SK-N-SH (cell line): Measurements from ENCODE around the gene B3GNT7. TPM values are rescaled to one million over a fixed set of nuclear protein-coding genes. Genes with fewer than 3 reads are reported as not detected.

Source experiments
- CTCF ChIA-PET: fragments of 300-600, 350-600 bp; formaldehyde crosslinking; extraction: SDS; loops from one replicate; lab custom pipeline; 2021; lab: Yijun Ruan, JAX
- POLR2A ChIA-PET: fragments of 350-600 bp; sonication (Branson Sonifier 250); formaldehyde crosslinking; extraction: SDS; loops from one replicate; lab custom pipeline; 2020; ENCODE audit warnings: antibody characterized with exemption, inconsistent platforms; lab: Yijun Ruan, JAX
- DNase-seq: peaks from one replicate; pipeline ENCODE4 v3.0.0; 2012
- H2AFZ ChIP-seq: fragments of 200-600 bp; sonication (generic); 2 replicates; pipeline ENCODE4 v1.8.1; 2016; ENCODE audit warnings: antibody characterized with exemption, mild to moderate bottlenecking, low read depth
- H3F3A ChIP-seq: fragments of 200-600 bp; sonication (generic); replicated peaks from 2 replicates; pipeline ENCODE3; 2016; ENCODE audit warnings: antibody characterized with exemption, mild to moderate bottlenecking; ENCODE audit not compliant: insufficient read depth
- H3K27ac ChIP-seq, 2 experiments: fragments of 200-500 bp in 1 of 2; fragments of 200-600 bp in 1 of 2; sonication (Bioruptor generic) in 1 of 2; sonication (generic), shearing (Covaris generic) in 1 of 2; 2 replicates each; pipeline versions ENCODE4 v1.5.1 to v1.6.1; 2014 to 2016; ENCODE audit warnings: low read depth in 2 of 2, inconsistent platforms in 1 of 2, low read length in 1 of 2, mild to moderate bottlenecking in 1 of 2, mixed read lengths in 1 of 2
- H3K27me3 ChIP-seq: fragments of 200-600 bp; sonication (generic), shearing (Covaris generic); 2 replicates; pipeline ENCODE4 v1.6.1; 2016; ENCODE audit warnings: mixed run types; ENCODE audit not compliant: insufficient read depth
- H3K36me3 ChIP-seq, 2 experiments: fragments of 200-500 bp in 1 of 2; fragments of 200-600 bp in 1 of 2; sonication (Bioruptor generic) in 1 of 2; sonication (generic) in 1 of 2; replicated peaks in 1 of 2; 2 replicates each; pipeline versions ENCODE3 to v1.5.1; 2014 to 2016; ENCODE audit warnings: low read length in 1 of 2, mild to moderate bottlenecking in 1 of 2; ENCODE audit not compliant: insufficient read depth in 2 of 2, control insufficient read depth in 1 of 2
- H3K4me1 ChIP-seq, 2 experiments: fragments of 200-500 bp in 1 of 2; fragments of 200-600 bp in 1 of 2; sonication (Bioruptor generic) in 1 of 2; sonication (generic), shearing (Covaris generic) in 1 of 2; 2 replicates each; pipeline versions ENCODE4 v1.5.1 to v1.6.1; 2014 to 2016; ENCODE audit warnings: low read depth in 1 of 2, low read length in 1 of 2, mixed run types in 1 of 2; ENCODE audit not compliant: insufficient read depth in 2 of 2, control insufficient read depth in 1 of 2
- H3K4me2 ChIP-seq: fragments of 200-600 bp; sonication (generic), shearing (Covaris generic); 2 replicates; pipeline ENCODE4 v1.6.1; 2017; ENCODE audit warnings: mixed run types
- H3K4me3 ChIP-seq, 2 experiments: fragments of 200-500 bp in 1 of 2; fragments of 200-600 bp in 1 of 2; sonication (Bioruptor generic) in 1 of 2; sonication (generic), shearing (Covaris generic) in 1 of 2; 2 replicates each; pipeline versions ENCODE4 v1.5.1 to v1.8.1; 2014 to 2016; ENCODE audit warnings: low read depth in 2 of 2, inconsistent platforms in 1 of 2, low read length in 1 of 2, mild to moderate bottlenecking in 1 of 2, mixed read lengths in 1 of 2, moderate library complexity in 1 of 2
- H3K79me2 ChIP-seq: fragments of 200-600 bp; sonication (generic); 2 replicates; pipeline ENCODE4 v1.8.1; 2017; ENCODE audit warnings: mild to moderate bottlenecking; ENCODE audit not compliant: insufficient read depth
- H3K9ac ChIP-seq: fragments of 200-600 bp; sonication (generic); 2 replicates; pipeline ENCODE4 v1.6.1; 2017; ENCODE audit warnings: mixed run types
- H3K9me2 ChIP-seq: fragments of 200-600 bp; sonication (generic); 2 replicates; pipeline ENCODE4 v1.6.1; 2017; ENCODE audit warnings: mixed run types
- H3K9me3 ChIP-seq: fragments of 200-600 bp; sonication (generic); 2 replicates; pipeline ENCODE4 v1.6.1; 2017; ENCODE audit warnings: mixed run types, mild to moderate bottlenecking, moderate library complexity
- H4K20me1 ChIP-seq: fragments of 200-600 bp; sonication (generic); 2 replicates; pipeline ENCODE4 v1.6.1; 2017; ENCODE audit warnings: mild to moderate bottlenecking, mixed run types; ENCODE audit not compliant: insufficient read depth
- CTCF ChIP-seq: fragments of 200-600 bp; sonication (generic); IDR thresholded peaks from 2 replicates; pipeline ENCODE4 v1.6.1; 2017; ENCODE audit warnings: antibody characterized with exemption, mild to moderate bottlenecking, moderate library complexity
- ELF1 ChIP-seq: IDR thresholded peaks from 2 replicates; pipeline ENCODE4 v1.4.0; 2012
- EP300 ChIP-seq, 2 experiments: IDR thresholded peaks; 2 replicates each; pipeline versions ENCODE4 v1.4.0 to v1.6.1; 2012; ENCODE audit warnings: borderline replicate concordance in 1 of 2, low read depth in 1 of 2, low read length in 1 of 2
- EZH2phosphoT487 ChIP-seq: fragments of 200-600 bp; sonication (generic); IDR thresholded peaks from 2 replicates; pipeline ENCODE4 v1.6.1; 2017; ENCODE audit warnings: low read depth, mixed run types, mild to moderate bottlenecking, antibody characterized with exemption, moderate library complexity, borderline replicate concordance
- FOXJ3 ChIP-seq: sonication (generic); formaldehyde crosslinking; IDR thresholded peaks from 2 replicates; pipeline ENCODE4 v1.5.1; 2020; ENCODE audit warnings: mild to moderate bottlenecking, missing genetic modification reagents
- JUND ChIP-seq: IDR thresholded peaks from 2 replicates; pipeline ENCODE4 v1.4.0; 2012
- POLR2AphosphoS5 ChIP-seq: IDR thresholded peaks from 2 replicates; pipeline ENCODE4 v1.6.1; 2012; ENCODE audit warnings: low read depth, low read length
- RCOR1 ChIP-seq: fragments of 150-350 bp; IDR thresholded peaks from 2 replicates; pipeline ENCODE4 v1.6.1; 2017; ENCODE audit warnings: antibody characterized with exemption, low read length
- RXRA ChIP-seq: IDR thresholded peaks from 2 replicates; pipeline ENCODE4 v1.4.0; 2012; ENCODE audit warnings: low read depth, mild to moderate bottlenecking, borderline replicate concordance
- SIN3A ChIP-seq: IDR thresholded peaks from 2 replicates; pipeline ENCODE4 v1.6.1; 2012; ENCODE audit warnings: low read depth, mild to moderate bottlenecking, low read length, moderate library complexity, borderline replicate concordance
- SMC3 ChIP-seq: IDR thresholded peaks from 2 replicates; pipeline ENCODE4 v1.6.1; 2012; ENCODE audit warnings: low read depth, low read length, improper control_type of control experiment
- TAF1 ChIP-seq: IDR thresholded peaks from 2 replicates; pipeline ENCODE4 v1.6.1; 2012; ENCODE audit warnings: low read depth, mild to moderate bottlenecking, low read length, moderate library complexity, borderline replicate concordance
- YY1 ChIP-seq: IDR thresholded peaks from 2 replicates; pipeline ENCODE4 v1.4.0; 2012; ENCODE audit warnings: low read depth, mild to moderate bottlenecking
- WGBS: methylation state at CpG from one replicate; pipeline ENCODE4 v1.1.6; 2017; ENCODE audit warnings: low lambda C conversion rate; 5-methylcytosine and 5-hydroxymethylcytosine counted together
- polyA plus RNA-seq, 3 experiments: library from polyadenylated mRNA; depleted of rRNA; stranded (reverse); fragments of >200 nt; gene quantifications; 2 replicates each; pipeline ENCODE4 v1.2.3, GENCODE V29; 2012
- TF ChIP-seq, protein P1 (sequence below): fragments of 150-350 bp; IDR thresholded peaks from 2 replicates; pipeline ENCODE4 v1.6.1; 2016; ENCODE audit warnings: mild to moderate bottlenecking, low read depth, low read length
- TF ChIP-seq, protein P2 (sequence below): IDR thresholded peaks from 2 replicates; pipeline ENCODE4 v1.4.0; 2012; ENCODE audit warnings: low read depth, borderline replicate concordance
- TF ChIP-seq, protein P3 (sequence below): IDR thresholded peaks from 2 replicates; pipeline ENCODE4 v1.6.1; 2012; ENCODE audit warnings: mild to moderate bottlenecking, low read depth, low read length, moderate library complexity
- TF ChIP-seq, protein P4 (sequence below): IDR thresholded peaks from 2 replicates; pipeline ENCODE4 v1.4.0; 2012; ENCODE audit warnings: low read depth
- TF ChIP-seq, protein P5 (sequence below): IDR thresholded peaks from 2 replicates; pipeline ENCODE4; 2012

The B3GNT7 gene
- polyA plus RNA-seq, 1 of the 3 experiments (the other 2 are of a cell fraction): 0.12 TPM

DNA sequence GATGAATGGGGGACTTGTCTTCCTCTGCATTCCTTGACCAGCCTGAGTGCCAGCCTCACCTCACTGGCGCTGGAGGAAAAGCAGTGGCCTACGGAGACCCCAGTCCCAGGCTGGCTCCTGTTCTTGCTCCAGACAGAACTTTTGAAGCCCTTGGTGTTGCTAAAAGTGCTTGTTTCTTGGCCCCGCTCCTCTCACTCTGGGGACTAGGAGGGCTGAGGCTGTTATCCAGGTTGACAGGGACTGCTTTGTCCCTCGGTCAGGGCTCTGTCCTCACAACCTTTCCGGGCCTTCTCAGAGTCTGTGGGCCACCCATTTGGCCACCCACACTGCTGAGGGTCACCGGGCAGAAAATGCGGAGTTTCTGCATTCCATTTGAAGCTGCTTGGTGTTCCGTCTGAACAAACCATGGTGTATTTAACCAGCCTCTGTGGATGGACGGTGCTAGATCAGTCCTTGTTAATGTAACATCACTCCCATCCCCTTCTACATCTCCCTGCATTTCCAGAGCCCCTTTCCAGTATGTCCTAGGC lies 25.6 kb downstream of the B3GNT7 start:
- Histone ChIP-seq H3F3A (no peaks in the 10 kb centered on the region), H3K27me3 (no peaks in the 10 kb centered on the region), H4K20me1 (no peaks in the 10 kb centered on the region), H3K9me3 (no peaks in the 10 kb centered on the region), H3K4me2 (no peak overlapping the region), H3K79me2 (no peaks in the 10 kb centered on the region), H3K36me3 (no peaks in the 10 kb centered on the region), H3K9me2 (no peaks in the 10 kb centered on the region), H3K4me1 (no peaks in the 10 kb centered on the region), H3K27ac (no peak overlapping the region), H3K9ac (no peak overlapping the region), H2AFZ (no peak overlapping the region), H3K4me3 (no peak overlapping the region)
- no peak for DNase-seq
- 65% methylated on average over 8 of the region's 9 CpGs for WGBS
- CTCF ChIA-PET: interaction anchor here (1.3 to 17.2 kb wide), 5 partner anchors 9 to 192 kb away, joined by 4 to 250 read pairs (median 5); no protein-coding TSS in a partner anchor
- TF ChIP-seq, protein P1, sequence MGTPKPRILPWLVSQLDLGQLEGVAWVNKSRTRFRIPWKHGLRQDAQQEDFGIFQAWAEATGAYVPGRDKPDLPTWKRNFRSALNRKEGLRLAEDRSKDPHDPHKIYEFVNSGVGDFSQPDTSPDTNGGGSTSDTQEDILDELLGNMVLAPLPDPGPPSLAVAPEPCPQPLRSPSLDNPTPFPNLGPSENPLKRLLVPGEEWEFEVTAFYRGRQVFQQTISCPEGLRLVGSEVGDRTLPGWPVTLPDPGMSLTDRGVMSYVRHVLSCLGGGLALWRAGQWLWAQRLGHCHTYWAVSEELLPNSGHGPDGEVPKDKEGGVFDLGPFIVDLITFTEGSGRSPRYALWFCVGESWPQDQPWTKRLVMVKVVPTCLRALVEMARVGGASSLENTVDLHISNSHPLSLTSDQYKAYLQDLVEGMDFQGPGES: no peak
- TF ChIP-seq, protein P2, sequence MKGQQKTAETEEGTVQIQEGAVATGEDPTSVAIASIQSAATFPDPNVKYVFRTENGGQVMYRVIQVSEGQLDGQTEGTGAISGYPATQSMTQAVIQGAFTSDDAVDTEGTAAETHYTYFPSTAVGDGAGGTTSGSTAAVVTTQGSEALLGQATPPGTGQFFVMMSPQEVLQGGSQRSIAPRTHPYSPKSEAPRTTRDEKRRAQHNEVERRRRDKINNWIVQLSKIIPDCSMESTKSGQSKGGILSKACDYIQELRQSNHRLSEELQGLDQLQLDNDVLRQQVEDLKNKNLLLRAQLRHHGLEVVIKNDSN: no peak
- TF ChIP-seq RCOR1 (no peak), EP300 (IDR thresholded peaks at IDR 0.05; ENCODE audit: borderline replicate concordance in 1 of 2, low read depth in 1 of 2, low read length in 1 of 2) (no peak), TAF1 (no peak), YY1 (no peak), CTCF (no peak), POLR2AphosphoS5 (no peak), SMC3 (no peak), EZH2phosphoT487 (no peak), SIN3A (no peak), JUND (no peak), ELF1 (no peak), RXRA (no peak), FOXJ3 (CRISPR knock-in tag) (no peak)
- TF ChIP-seq, protein P3, sequence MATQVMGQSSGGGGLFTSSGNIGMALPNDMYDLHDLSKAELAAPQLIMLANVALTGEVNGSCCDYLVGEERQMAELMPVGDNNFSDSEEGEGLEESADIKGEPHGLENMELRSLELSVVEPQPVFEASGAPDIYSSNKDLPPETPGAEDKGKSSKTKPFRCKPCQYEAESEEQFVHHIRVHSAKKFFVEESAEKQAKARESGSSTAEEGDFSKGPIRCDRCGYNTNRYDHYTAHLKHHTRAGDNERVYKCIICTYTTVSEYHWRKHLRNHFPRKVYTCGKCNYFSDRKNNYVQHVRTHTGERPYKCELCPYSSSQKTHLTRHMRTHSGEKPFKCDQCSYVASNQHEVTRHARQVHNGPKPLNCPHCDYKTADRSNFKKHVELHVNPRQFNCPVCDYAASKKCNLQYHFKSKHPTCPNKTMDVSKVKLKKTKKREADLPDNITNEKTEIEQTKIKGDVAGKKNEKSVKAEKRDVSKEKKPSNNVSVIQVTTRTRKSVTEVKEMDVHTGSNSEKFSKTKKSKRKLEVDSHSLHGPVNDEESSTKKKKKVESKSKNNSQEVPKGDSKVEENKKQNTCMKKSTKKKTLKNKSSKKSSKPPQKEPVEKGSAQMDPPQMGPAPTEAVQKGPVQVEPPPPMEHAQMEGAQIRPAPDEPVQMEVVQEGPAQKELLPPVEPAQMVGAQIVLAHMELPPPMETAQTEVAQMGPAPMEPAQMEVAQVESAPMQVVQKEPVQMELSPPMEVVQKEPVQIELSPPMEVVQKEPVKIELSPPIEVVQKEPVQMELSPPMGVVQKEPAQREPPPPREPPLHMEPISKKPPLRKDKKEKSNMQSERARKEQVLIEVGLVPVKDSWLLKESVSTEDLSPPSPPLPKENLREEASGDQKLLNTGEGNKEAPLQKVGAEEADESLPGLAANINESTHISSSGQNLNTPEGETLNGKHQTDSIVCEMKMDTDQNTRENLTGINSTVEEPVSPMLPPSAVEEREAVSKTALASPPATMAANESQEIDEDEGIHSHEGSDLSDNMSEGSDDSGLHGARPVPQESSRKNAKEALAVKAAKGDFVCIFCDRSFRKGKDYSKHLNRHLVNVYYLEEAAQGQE: no peak
- TF ChIP-seq, protein P4, sequence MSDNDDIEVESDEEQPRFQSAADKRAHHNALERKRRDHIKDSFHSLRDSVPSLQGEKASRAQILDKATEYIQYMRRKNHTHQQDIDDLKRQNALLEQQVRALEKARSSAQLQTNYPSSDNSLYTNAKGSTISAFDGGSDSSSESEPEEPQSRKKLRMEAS: no peak
- TF ChIP-seq, protein P5, sequence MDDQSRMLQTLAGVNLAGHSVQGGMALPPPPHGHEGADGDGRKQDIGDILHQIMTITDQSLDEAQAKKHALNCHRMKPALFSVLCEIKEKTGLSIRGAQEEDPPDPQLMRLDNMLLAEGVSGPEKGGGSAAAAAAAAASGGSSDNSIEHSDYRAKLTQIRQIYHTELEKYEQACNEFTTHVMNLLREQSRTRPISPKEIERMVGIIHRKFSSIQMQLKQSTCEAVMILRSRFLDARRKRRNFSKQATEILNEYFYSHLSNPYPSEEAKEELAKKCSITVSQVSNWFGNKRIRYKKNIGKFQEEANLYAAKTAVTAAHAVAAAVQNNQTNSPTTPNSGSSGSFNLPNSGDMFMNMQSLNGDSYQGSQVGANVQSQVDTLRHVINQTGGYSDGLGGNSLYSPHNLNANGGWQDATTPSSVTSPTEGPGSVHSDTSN: no peak
- POLR2A ChIA-PET: no interaction called here
